ENCODE data around the gene MYO10. TPM values are rescaled to one million over a fixed set of nuclear protein-coding genes. Genes with fewer than 3 reads are reported as not detected.

The MYO10 gene
- total RNA-seq, 1 donor from 2014 or later, result 23.1 TPM

- H3K36me3 Mint-ChIP-seq (ENCODE audit: unreplicated experiment), result no peaks in the 10 kb centered on the region
- no peak for TF ChIP-seq CTCF (IDR thresholded peaks at IDR 0.05; ENCODE audit: partially characterized antibody, unreplicated experiment)
- no peaks in the 10 kb centered on the region for H3K4me1 Mint-ChIP-seq (ENCODE audit: low read depth, unreplicated experiment)
- H3K27me3 Mint-ChIP-seq (ENCODE audit: unreplicated experiment), result peaks cover 2% of the 10 kb centered on the region
- no peak overlapping the region for H3K4me3 Mint-ChIP-seq (ENCODE audit: unreplicated experiment)
- H3K27ac Mint-ChIP-seq (ENCODE audit: unreplicated experiment), result no peak overlapping the region
- H3K9me3 Mint-ChIP-seq (ENCODE audit: unreplicated experiment), result peaks cover 4% of the 10 kb centered on the region
- no peak for DNase-seq
These were observed 242.2 kb downstream of the MYO10 start for GRCh38 chr5:16693879-16694278.

- Mint-ChIP-seq H3K27ac (ENCODE audit: unreplicated experiment) (peak overlapping the region; percentile 17), H3K4me3 (ENCODE audit: unreplicated experiment) (no peak overlapping the region), H3K27me3 (ENCODE audit: unreplicated experiment) (peaks cover 2% of the 10 kb centered on the region), H3K9me3 (ENCODE audit: unreplicated experiment) (peaks cover 4% of the 10 kb centered on the region), H3K4me1 (ENCODE audit: low read depth, unreplicated experiment) (no peaks in the 10 kb centered on the region), H3K36me3 (ENCODE audit: unreplicated experiment) (no peaks in the 10 kb centered on the region)
- no peak for DNase-seq
- no peak for TF ChIP-seq CTCF (IDR thresholded peaks at IDR 0.05; ENCODE audit: partially characterized antibody, unreplicated experiment)
These were observed 244.4 kb downstream of the MYO10 start for GRCh38 chr5:16691731-16692130.

- Mint-ChIP-seq H3K36me3 (ENCODE audit: unreplicated experiment) (no peaks in the 10 kb centered on the region), H3K27ac (ENCODE audit: unreplicated experiment) (no peak overlapping the region), H3K4me1 (ENCODE audit: low read depth, unreplicated experiment) (no peaks in the 10 kb centered on the region), H3K9me3 (ENCODE audit: unreplicated experiment) (peaks cover 2% of the 10 kb centered on the region), H3K4me3 (ENCODE audit: unreplicated experiment) (no peak overlapping the region), H3K27me3 (ENCODE audit: unreplicated experiment) (no peaks in the 10 kb centered on the region)
- peak; percentile 71 for TF ChIP-seq CTCF (IDR thresholded peaks at IDR 0.05; ENCODE audit: partially characterized antibody, unreplicated experiment)
- peak; percentile 47 for DNase-seq
These were observed 245.7 kb downstream of the MYO10 start for GRCh38 chr5:16690243-16690852.

- DNase-seq, result no peak
- Mint-ChIP-seq H3K36me3 (ENCODE audit: unreplicated experiment) (no peaks in the 10 kb centered on the region), H3K9me3 (ENCODE audit: unreplicated experiment) (peaks cover 2% of the 10 kb centered on the region), H3K27ac (ENCODE audit: unreplicated experiment) (no peak overlapping the region), H3K27me3 (ENCODE audit: unreplicated experiment) (no peaks in the 10 kb centered on the region), H3K4me1 (ENCODE audit: low read depth, unreplicated experiment) (no peaks in the 10 kb centered on the region), H3K4me3 (ENCODE audit: unreplicated experiment) (no peak overlapping the region)
- TF ChIP-seq CTCF (IDR thresholded peaks at IDR 0.05; ENCODE audit: partially characterized antibody, unreplicated experiment), result no peak
These were observed 248.2 kb downstream of the MYO10 start for GRCh38 chr5:16687898-16688297.

- no peak for TF ChIP-seq CTCF (IDR thresholded peaks at IDR 0.05; ENCODE audit: partially characterized antibody, unreplicated experiment)
- Mint-ChIP-seq H3K36me3 (ENCODE audit: unreplicated experiment) (no peaks in the 10 kb centered on the region), H3K4me1 (ENCODE audit: low read depth, unreplicated experiment) (no peaks in the 10 kb centered on the region), H3K27me3 (ENCODE audit: unreplicated experiment) (no peaks in the 10 kb centered on the region), H3K27ac (ENCODE audit: unreplicated experiment) (no peak overlapping the region), H3K9me3 (ENCODE audit: unreplicated experiment) (no peaks in the 10 kb centered on the region), H3K4me3 (ENCODE audit: unreplicated experiment) (no peak overlapping the region)
- no peak for DNase-seq
These were observed 251.0 kb downstream of the MYO10 start for GRCh38 chr5:16685069-16685468.

Data from glutamatergic neuron (in vitro differentiated cells).